Endothelial cell of umbilical vein (primary cell): ENCODE measurements around the gene TIAM1.

Experiments
- CTCF ChIP-seq, 2 donors: IDR thresholded peaks; 1 replicate in 1 of 2; 2 replicates in 1 of 2; pipeline ENCODE4 v1.5.1; 2011; ENCODE audit warnings: low read length in 2 of 2, mild to moderate bottlenecking in 2 of 2, moderate library complexity in 2 of 2, control low read depth in 1 of 2, inconsistent platforms in 1 of 2, low read depth in 1 of 2; ENCODE audit not compliant: insufficient read depth in 1 of 2; ENCODE audit errors: extremely low read depth in 1 of 2
- EZH2 ChIP-seq: IDR thresholded peaks from 2 replicates; pipeline ENCODE4 v1.6.1; 2012; ENCODE audit warnings: borderline replicate concordance, low read depth, mild to moderate bottlenecking, moderate library complexity, low read length, inconsistent platforms; ENCODE audit not compliant: severe bottlenecking
- POLR2AphosphoS5 ChIP-seq: IDR thresholded peaks from 2 replicates; pipeline ENCODE4 v1.6.1; 2012; ENCODE audit warnings: low read depth, mild to moderate bottlenecking, control low read depth, low read length, moderate library complexity; ENCODE audit not compliant: insufficient read depth

GRCh38 chr21:31235671-31236450 is 108.2 kb downstream of the TIAM1 start:
- TF ChIP-seq CTCF (IDR thresholded peaks at IDR 0.05; ENCODE audit: extremely low read depth in 1 of 2, insufficient read depth in 1 of 2, low read depth in 1 of 2, low read length in 2 of 2) (no peak), EZH2 (no peak), POLR2AphosphoS5 (no peak)
